Astrocyte (in vitro differentiated cells and primary cell): Measurements from ENCODE around the gene PKP3. TPM values are rescaled to one million over a fixed set of nuclear protein-coding genes. Genes with fewer than 3 reads are reported as not detected.
A peak's percentile ranks its signal among the peaks of the same experiment; 100 is the strongest.

Experiments used
- DNase-seq: peaks from one replicate; pipeline ENCODE4 v3.0.0-alpha.2; 2010; ENCODE audit warnings: low read depth
- FAIRE-seq: peaks from 2 replicates; lab custom pipeline; 2011; peaks lifted over from hg19 to GRCh38; lab: Jason Lieb, UNC
- H2AFZ ChIP-seq: 2 replicates; pipeline ENCODE4 v1.6.0; 2012; ENCODE audit warnings: low read depth, low read length, inconsistent platforms
- H3K27ac ChIP-seq: 2 replicates; pipeline ENCODE4 v1.5.1; 2011; ENCODE audit warnings: low read depth, low read length, inconsistent platforms
- H3K27me3 ChIP-seq: 2 replicates; pipeline ENCODE4 v1.6.0; 2011; ENCODE audit warnings: low read length, inconsistent platforms; ENCODE audit not compliant: insufficient read depth
- H3K36me3 ChIP-seq: 2 replicates; pipeline ENCODE4 v1.5.1; 2011; ENCODE audit warnings: low read length, inconsistent platforms; ENCODE audit not compliant: insufficient read depth
- H3K4me1 ChIP-seq: 2 replicates; pipeline ENCODE4 v1.5.1; 2011; ENCODE audit warnings: low read length, inconsistent platforms; ENCODE audit not compliant: insufficient read depth
- H3K4me2 ChIP-seq: 2 replicates; pipeline ENCODE4 v1.6.0; 2012; ENCODE audit warnings: low read length, inconsistent platforms
- H3K4me3 ChIP-seq: 2 replicates; pipeline ENCODE4 v1.5.1; 2011; ENCODE audit warnings: low read depth, mild to moderate bottlenecking, low read length, inconsistent platforms; ENCODE audit not compliant: insufficient read depth
- H3K79me2 ChIP-seq: 2 replicates; pipeline ENCODE4 v1.6.0; 2012; ENCODE audit warnings: mild to moderate bottlenecking, low read length, inconsistent platforms; ENCODE audit not compliant: insufficient read depth
- H3K9ac ChIP-seq: 2 replicates; pipeline ENCODE4 v1.6.0; 2012; ENCODE audit warnings: mild to moderate bottlenecking, low read length, inconsistent platforms
- H3K9me3 ChIP-seq: 2 replicates; pipeline ENCODE4 v1.5.1; 2012; ENCODE audit warnings: low read depth, mild to moderate bottlenecking, low read length, inconsistent platforms; ENCODE audit not compliant: insufficient read depth
- H4K20me1 ChIP-seq: 2 replicates; pipeline ENCODE4 v1.6.0; 2012; ENCODE audit warnings: low read length, inconsistent platforms; ENCODE audit not compliant: insufficient read depth
- H3K27ac Mint-ChIP-seq: one replicate; pipeline ENCODE4 v1.8.0; 2021; ENCODE audit warnings: mild to moderate bottlenecking, mixed read lengths; ENCODE audit not compliant: unreplicated experiment
- H3K27me3 Mint-ChIP-seq: one replicate; pipeline ENCODE4 v1.8.0; 2021; ENCODE audit warnings: low read depth, mixed read lengths; ENCODE audit not compliant: unreplicated experiment
- H3K36me3 Mint-ChIP-seq: one replicate; pipeline ENCODE4 v1.8.0; 2021; ENCODE audit warnings: low read depth, mixed read lengths; ENCODE audit not compliant: unreplicated experiment
- H3K4me1 Mint-ChIP-seq: one replicate; pipeline ENCODE4 v1.8.0; 2021; ENCODE audit warnings: low read depth, mixed read lengths; ENCODE audit not compliant: unreplicated experiment
- H3K4me3 Mint-ChIP-seq: one replicate; pipeline ENCODE4 v1.8.0; 2021; ENCODE audit warnings: mild to moderate bottlenecking, moderate library complexity, mixed read lengths; ENCODE audit not compliant: unreplicated experiment
- H3K9me3 Mint-ChIP-seq: one replicate; pipeline ENCODE4 v1.8.0; 2021; ENCODE audit warnings: mild to moderate bottlenecking, mixed read lengths; ENCODE audit not compliant: unreplicated experiment
- CTCF ChIP-seq: IDR thresholded peaks from 2 replicates; pipeline ENCODE4 v1.5.1; 2011; ENCODE audit warnings: low read depth, mild to moderate bottlenecking, inconsistent platforms, low read length, moderate library complexity; ENCODE audit not compliant: insufficient read depth
- EZH2 ChIP-seq: IDR thresholded peaks from 2 replicates; pipeline ENCODE4 v1.6.1; 2012; ENCODE audit warnings: mild to moderate bottlenecking, low read length, inconsistent platforms; ENCODE audit not compliant: insufficient read depth
- total RNA-seq: library from RNA; stranded (reverse); gene quantifications from 2 replicates; pipeline ENCODE4 v1.2.1, GENCODE V29; 2021

PKP3 gene
- total RNA-seq, 1 donor from 2014 or later, result 2.1 TPM

- H3K27me3 Mint-ChIP-seq, result peaks cover 13% of the 10 kb centered on the region
- no peak for DNase-seq
- peaks cover 2% of the 10 kb centered on the region for H3K4me1 Mint-ChIP-seq
- FAIRE-seq, result no peak
- no peak overlapping the region for H3K27ac ChIP-seq
- H3K27me3 ChIP-seq, result peaks cover 20% of the 10 kb centered on the region
- H3K9me3 ChIP-seq, result no peaks in the 10 kb centered on the region
- H3K27ac Mint-ChIP-seq, result peak overlapping the region; percentile 89
- no peaks in the 10 kb centered on the region for H3K4me1 ChIP-seq
- H3K36me3 Mint-ChIP-seq, result no peaks in the 10 kb centered on the region
- peaks cover 23% of the 10 kb centered on the region for H4K20me1 ChIP-seq
- H3K4me2 ChIP-seq, result peak overlapping the region; percentile 70
- no peaks in the 10 kb centered on the region for H3K79me2 ChIP-seq
- H3K4me3 ChIP-seq, result no peak overlapping the region
- peaks cover 4% of the 10 kb centered on the region for H3K9me3 Mint-ChIP-seq
- peak overlapping the region; percentile 52 for H2AFZ ChIP-seq
- peak overlapping the region; percentile 91 for H3K4me3 Mint-ChIP-seq
- no peaks in the 10 kb centered on the region for H3K36me3 ChIP-seq
- TF ChIP-seq CTCF (no peak), EZH2 (peak; percentile 90)
- no peak overlapping the region for H3K9ac ChIP-seq
Measured at GRCh38 chr11:368414-369335, 25.3 kb upstream of the PKP3 start.

- peaks cover 23% of the 10 kb centered on the region for H4K20me1 ChIP-seq
- Mint-ChIP-seq H3K27me3 (peaks cover 13% of the 10 kb centered on the region), H3K27ac (peak within 1 kb of the TSS; percentile 89), H3K9me3 (peaks cover 2% of the 10 kb centered on the region), H3K36me3 (peaks cover 4% of the 10 kb centered on the region), H3K4me3 (peak within 1 kb of the TSS; percentile 91), H3K4me1 (peaks cover 2% of the 10 kb centered on the region)
- peaks cover 20% of the 10 kb centered on the region for H3K27me3 ChIP-seq
- no peaks in the 10 kb centered on the region for H3K4me1 ChIP-seq
- H2AFZ ChIP-seq, result peak within 1 kb of the TSS; percentile 52
- no peaks in the 10 kb centered on the region for H3K36me3 ChIP-seq
- TF ChIP-seq EZH2 (no peak), CTCF (no peak)
- peak within 1 kb of the TSS; percentile 46 for H3K4me3 ChIP-seq
- H3K9ac ChIP-seq, result peak within 1 kb of the TSS; percentile 57
- H3K9me3 ChIP-seq, result no peaks in the 10 kb centered on the region
- DNase-seq, result no peak
- FAIRE-seq, result no peak
- H3K79me2 ChIP-seq, result no peaks in the 10 kb centered on the region
- H3K27ac ChIP-seq, result no peak within 1 kb of the TSS
- peak within 1 kb of the TSS; percentile 78 for H3K4me2 ChIP-seq
Measured at GRCh38 chr11:369336-370018, 24.5 kb upstream of the PKP3 start, which contains the start of gene B4GALNT4. Gene B4GALNT4 (plus strand): TSS chr11:369499. CDS start chr11:369804, 305 bp downstream.
